SK-N-SH treated with all-trans-retinoic acid at 6 μM for 48 hours (cell line): ENCODE measurements around the gene KAZALD1.

ENCODE experiments used
- ATAC-seq: fragments of 200-7000 bp; cut with Tn5 transposase; 3 replicates; pipeline ENCODE4 v1.9.1; 2020; ENCODE audit warnings: mild to moderate bottlenecking, moderate library complexity
- ARNTL ChIP-seq: fragments of 450-650 bp; formaldehyde crosslinking; IDR thresholded peaks from 2 replicates; pipeline ENCODE4 v1.5.0; 2020; ENCODE audit warnings: low read depth, mild to moderate bottlenecking, moderate library complexity, borderline replicate concordance
- BACH2 ChIP-seq: fragments of 250-450 bp; sonication (Bioruptor Pico); IDR thresholded peaks from 2 replicates; pipeline ENCODE4 v1.9.0; 2021; ENCODE audit warnings: mild to moderate bottlenecking, borderline replicate concordance
- CSDC2 ChIP-seq: fragments of 250-450 bp; sonication (Bioruptor Pico); IDR thresholded peaks from 2 replicates; pipeline ENCODE4 v1.5.0; 2020; ENCODE audit warnings: mild to moderate bottlenecking, moderate library complexity
- ESRRG ChIP-seq: fragments of 250-450 bp; sonication (Bioruptor Pico); IDR thresholded peaks from 2 replicates; pipeline ENCODE4 v1.6.1; 2021; ENCODE audit warnings: mild to moderate bottlenecking
- GLIS3 ChIP-seq: fragments of 250-450 bp; sonication (Bioruptor Pico); IDR thresholded peaks from 2 replicates; pipeline ENCODE4 v1.5.0; 2020; ENCODE audit warnings: mild to moderate bottlenecking, moderate library complexity
- ISL1 ChIP-seq: fragments of 250-450 bp; sonication (Bioruptor Pico); IDR thresholded peaks from 2 replicates; pipeline ENCODE4 v2.1.2; 2022; ENCODE audit warnings: mild to moderate bottlenecking, moderate library complexity
- OSR1 ChIP-seq: fragments of 250-450 bp; sonication (Bioruptor Pico); IDR thresholded peaks from 2 replicates; pipeline ENCODE4 v1.8.0; 2022; ENCODE audit warnings: moderate library complexity, mild to moderate bottlenecking, inconsistent platforms
- PPARA ChIP-seq: fragments of 250-450 bp; sonication (Bioruptor Pico); IDR thresholded peaks from 2 replicates; pipeline ENCODE4 v1.5.0; 2020; ENCODE audit warnings: mild to moderate bottlenecking, borderline replicate concordance
- RARB ChIP-seq: fragments of 250-450 bp; sonication (Bioruptor Pico); IDR thresholded peaks from 2 replicates; pipeline ENCODE4 v1.8.0; 2021; ENCODE audit warnings: mild to moderate bottlenecking, moderate library complexity
- SNAI2 ChIP-seq: fragments of 250-450 bp; sonication (Bioruptor Pico); IDR thresholded peaks from 2 replicates; pipeline ENCODE4 v1.5.0; 2020; ENCODE audit warnings: mild to moderate bottlenecking, moderate library complexity
- TCF4 ChIP-seq: fragments of 250-450 bp; sonication (Bioruptor Pico); IDR thresholded peaks from 2 replicates; pipeline ENCODE4 v1.8.0; 2021; ENCODE audit warnings: mild to moderate bottlenecking, moderate library complexity, borderline replicate concordance
- TOX ChIP-seq: fragments of 250-450 bp; sonication (Bioruptor Pico); IDR thresholded peaks from 2 replicates; pipeline ENCODE4 v1.8.0; 2021; ENCODE audit warnings: mild to moderate bottlenecking, moderate library complexity, borderline replicate concordance
- ZC3H10 ChIP-seq: fragments of 250-450 bp; sonication (Bioruptor Pico); IDR thresholded peaks from 2 replicates; pipeline ENCODE4 v1.5.1; 2021; ENCODE audit warnings: mild to moderate bottlenecking, moderate library complexity
- ZFP3 ChIP-seq: fragments of 250-450 bp; sonication (Bioruptor Pico); IDR thresholded peaks from 2 replicates; pipeline ENCODE4 v1.5.0; 2020; ENCODE audit warnings: mild to moderate bottlenecking, moderate library complexity
- ZFP30 ChIP-seq: fragments of 450-650 bp; formaldehyde crosslinking; IDR thresholded peaks from 2 replicates; pipeline ENCODE4 v1.5.0; 2022; ENCODE audit warnings: mild to moderate bottlenecking, moderate library complexity
- ZNF565 ChIP-seq: fragments of 450-650 bp; formaldehyde crosslinking; conservative IDR thresholded peaks from 2 replicates; pipeline ENCODE4 v1.5.0; 2020; ENCODE audit warnings: low read depth, mild to moderate bottlenecking, moderate library complexity
- ZNF8 ChIP-seq: fragments of 450-650 bp; formaldehyde crosslinking; IDR thresholded peaks from 2 replicates; pipeline ENCODE4 v1.5.0; 2020; ENCODE audit warnings: mild to moderate bottlenecking, moderate library complexity
- TF ChIP-seq, protein P1 (sequence below): fragments of 250-450 bp; sonication (Bioruptor Pico); IDR thresholded peaks from 2 replicates; pipeline ENCODE4 v1.8.0; 2021; ENCODE audit warnings: low read depth, mild to moderate bottlenecking, moderate library complexity, borderline replicate concordance
- TF ChIP-seq, protein P2 (sequence below): fragments of 250-450 bp; sonication (Bioruptor Pico); IDR thresholded peaks from 2 replicates; pipeline ENCODE4 v1.8.0; 2020; ENCODE audit warnings: mild to moderate bottlenecking, moderate library complexity, borderline replicate concordance
- TF ChIP-seq, protein P3 (sequence below): fragments of 250-450 bp; sonication (Bioruptor Pico); IDR thresholded peaks from 2 replicates; pipeline ENCODE4 v1.5.0; 2020; ENCODE audit warnings: mild to moderate bottlenecking, moderate library complexity
- TF ChIP-seq, protein P4 (sequence below): fragments of 250-450 bp; sonication (Bioruptor Pico); IDR thresholded peaks from 2 replicates; pipeline ENCODE4 v1.5.1; 2020; ENCODE audit warnings: low read depth, mild to moderate bottlenecking, moderate library complexity

KAZALD1 gene

DNA sequence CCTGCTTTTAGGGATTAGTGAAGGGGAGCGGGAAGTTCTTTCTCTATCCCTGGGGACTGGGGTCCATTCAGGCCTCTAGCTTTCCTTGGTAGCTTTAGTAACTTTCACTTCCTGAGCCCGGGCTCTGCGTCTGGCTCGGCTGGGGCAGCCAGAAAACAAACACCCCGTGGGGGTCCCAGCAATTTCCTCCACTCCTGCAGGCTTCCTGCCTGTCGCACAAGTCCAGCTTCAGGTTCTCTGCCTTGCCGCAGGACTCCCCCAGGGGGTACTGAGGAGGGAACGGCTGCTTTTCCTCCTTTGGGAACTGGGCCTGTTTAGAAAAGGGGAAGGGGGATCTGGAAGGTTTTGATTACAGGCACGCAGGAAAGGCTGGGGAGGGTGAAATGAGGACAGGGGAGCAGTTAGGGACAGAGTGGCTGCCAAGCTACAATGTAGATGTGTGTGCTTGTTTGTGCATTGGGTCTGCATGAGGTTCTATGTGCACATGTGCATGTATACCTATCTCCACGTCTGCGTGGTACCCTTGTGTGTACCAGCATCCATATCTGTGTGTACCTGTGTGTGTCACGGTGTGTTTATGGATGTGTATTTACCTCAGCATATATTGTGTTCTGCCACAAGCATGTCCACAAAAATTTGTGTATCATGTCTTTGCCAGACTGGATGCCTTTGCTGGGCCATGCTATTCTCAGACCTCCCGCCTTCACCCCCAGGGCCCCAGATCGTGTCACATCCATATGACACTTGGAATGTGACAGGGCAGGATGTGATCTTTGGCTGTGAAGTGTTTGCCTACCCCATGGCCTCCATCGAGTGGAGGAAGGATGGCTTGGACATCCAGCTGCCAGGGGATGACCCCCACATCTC is 2.0 kb downstream of the KAZALD1 start (continued):
- TF ChIP-seq ARNTL (CRISPR knock-in tag) (no peak), ZC3H10 (CRISPR knock-in tag) (no peak), ZNF8 (CRISPR knock-in tag) (no peak), RARB (CRISPR knock-in tag) (no peak), ESRRG (CRISPR knock-in tag) (no peak), SNAI2 (no peak), GLIS3 (CRISPR knock-in tag) (no peak), TCF4 (no peak), ZFP30 (CRISPR knock-in tag) (no peak)

DNA sequence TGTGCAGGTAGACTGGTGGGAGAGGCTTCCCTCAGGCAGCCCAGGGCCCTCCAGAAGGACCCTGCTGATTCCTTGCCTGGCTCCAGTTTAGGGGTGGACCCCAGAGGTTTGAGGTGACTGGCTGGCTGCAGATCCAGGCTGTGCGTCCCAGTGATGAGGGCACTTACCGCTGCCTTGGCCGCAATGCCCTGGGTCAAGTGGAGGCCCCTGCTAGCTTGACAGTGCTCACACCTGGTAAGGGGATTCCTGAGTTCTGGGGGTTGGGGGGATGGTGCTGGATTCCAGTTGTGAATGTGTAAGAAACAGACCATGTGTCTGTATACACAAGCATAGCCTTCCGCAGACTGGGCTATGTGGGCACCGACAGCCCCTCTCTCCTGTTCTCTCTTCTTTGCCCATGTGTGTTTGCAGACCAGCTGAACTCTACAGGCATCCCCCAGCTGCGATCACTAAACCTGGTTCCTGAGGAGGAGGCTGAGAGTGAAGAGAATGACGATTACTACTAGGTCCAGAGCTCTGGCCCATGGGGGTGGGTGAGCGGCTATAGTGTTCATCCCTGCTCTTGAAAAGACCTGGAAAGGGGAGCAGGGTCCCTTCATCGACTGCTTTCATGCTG is 2.7 kb downstream of the KAZALD1 start:
- ATAC-seq: no peak
- TF ChIP-seq BACH2: no peak
- TF ChIP-seq ISL1 (CRISPR knock-in tag): no peak
- TF ChIP-seq, protein P1, sequence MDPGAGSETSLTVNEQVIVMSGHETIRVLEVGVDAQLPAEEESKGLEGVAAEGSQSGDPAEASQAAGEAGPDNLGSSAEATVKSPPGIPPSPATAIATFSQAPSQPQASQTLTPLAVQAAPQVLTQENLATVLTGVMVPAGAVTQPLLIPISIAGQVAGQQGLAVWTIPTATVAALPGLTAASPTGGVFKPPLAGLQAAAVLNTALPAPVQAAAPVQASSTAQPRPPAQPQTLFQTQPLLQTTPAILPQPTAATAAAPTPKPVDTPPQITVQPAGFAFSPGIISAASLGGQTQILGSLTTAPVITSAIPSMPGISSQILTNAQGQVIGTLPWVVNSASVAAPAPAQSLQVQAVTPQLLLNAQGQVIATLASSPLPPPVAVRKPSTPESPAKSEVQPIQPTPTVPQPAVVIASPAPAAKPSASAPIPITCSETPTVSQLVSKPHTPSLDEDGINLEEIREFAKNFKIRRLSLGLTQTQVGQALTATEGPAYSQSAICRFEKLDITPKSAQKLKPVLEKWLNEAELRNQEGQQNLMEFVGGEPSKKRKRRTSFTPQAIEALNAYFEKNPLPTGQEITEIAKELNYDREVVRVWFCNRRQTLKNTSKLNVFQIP: no peak
- TF ChIP-seq, protein P2, sequence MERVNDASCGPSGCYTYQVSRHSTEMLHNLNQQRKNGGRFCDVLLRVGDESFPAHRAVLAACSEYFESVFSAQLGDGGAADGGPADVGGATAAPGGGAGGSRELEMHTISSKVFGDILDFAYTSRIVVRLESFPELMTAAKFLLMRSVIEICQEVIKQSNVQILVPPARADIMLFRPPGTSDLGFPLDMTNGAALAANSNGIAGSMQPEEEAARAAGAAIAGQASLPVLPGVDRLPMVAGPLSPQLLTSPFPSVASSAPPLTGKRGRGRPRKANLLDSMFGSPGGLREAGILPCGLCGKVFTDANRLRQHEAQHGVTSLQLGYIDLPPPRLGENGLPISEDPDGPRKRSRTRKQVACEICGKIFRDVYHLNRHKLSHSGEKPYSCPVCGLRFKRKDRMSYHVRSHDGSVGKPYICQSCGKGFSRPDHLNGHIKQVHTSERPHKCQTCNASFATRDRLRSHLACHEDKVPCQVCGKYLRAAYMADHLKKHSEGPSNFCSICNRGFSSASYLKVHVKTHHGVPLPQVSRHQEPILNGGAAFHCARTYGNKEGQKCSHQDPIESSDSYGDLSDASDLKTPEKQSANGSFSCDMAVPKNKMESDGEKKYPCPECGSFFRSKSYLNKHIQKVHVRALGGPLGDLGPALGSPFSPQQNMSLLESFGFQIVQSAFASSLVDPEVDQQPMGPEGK (CRISPR knock-in tag): no peak
- no peak for TF ChIP-seq GLIS3 (CRISPR knock-in tag)
- TF ChIP-seq TOX: no peak
- no peak for TF ChIP-seq ESRRG (CRISPR knock-in tag)
- no peak for TF ChIP-seq ARNTL (CRISPR knock-in tag)
- no peak for TF ChIP-seq ZNF8 (CRISPR knock-in tag)
- no peak for TF ChIP-seq ZFP30 (CRISPR knock-in tag)
- TF ChIP-seq CSDC2 (CRISPR knock-in tag): no peak
- TF ChIP-seq ZFP3 (CRISPR knock-in tag): no peak
- TF ChIP-seq, all 23 proteins: peak for 0

DNA sequence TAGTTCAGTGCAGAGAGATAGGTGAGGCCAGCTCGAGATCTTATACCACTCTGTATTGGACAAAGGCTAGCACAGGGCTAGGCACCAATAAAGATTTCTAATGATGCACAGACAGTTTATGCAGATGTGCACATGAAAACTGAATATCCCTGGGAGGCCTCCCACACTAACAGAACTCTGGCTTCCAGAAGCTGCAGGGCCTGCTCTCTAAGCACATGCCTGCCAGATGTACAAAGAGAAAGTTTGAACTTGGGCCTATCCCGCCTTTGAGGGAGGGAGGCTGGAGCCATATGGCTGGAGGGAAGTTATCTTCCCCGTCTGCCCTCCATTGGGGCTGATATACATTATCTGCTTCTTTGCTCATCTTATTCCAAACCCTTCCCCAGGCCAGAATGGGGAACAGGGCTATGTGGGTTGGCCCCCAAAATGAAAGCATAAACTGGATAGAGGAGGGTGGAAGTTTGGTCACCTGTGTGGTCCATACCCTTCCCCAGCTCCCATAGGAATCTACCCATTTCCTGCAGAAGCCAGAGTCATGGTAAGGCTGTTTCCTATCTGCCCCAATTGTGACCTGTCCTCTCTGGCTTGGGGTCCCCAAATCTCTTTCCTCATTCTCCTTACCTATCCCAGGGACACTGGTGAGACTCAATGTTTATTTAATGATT is 3.8 kb downstream of the KAZALD1 start:
- TF ChIP-seq ZFP3 (CRISPR knock-in tag): no peak
- TF ChIP-seq BACH2: no peak
- TF ChIP-seq TOX: no peak
- TF ChIP-seq TCF4: no peak
- no peak for TF ChIP-seq PPARA (CRISPR knock-in tag)
- TF ChIP-seq, protein P3, sequence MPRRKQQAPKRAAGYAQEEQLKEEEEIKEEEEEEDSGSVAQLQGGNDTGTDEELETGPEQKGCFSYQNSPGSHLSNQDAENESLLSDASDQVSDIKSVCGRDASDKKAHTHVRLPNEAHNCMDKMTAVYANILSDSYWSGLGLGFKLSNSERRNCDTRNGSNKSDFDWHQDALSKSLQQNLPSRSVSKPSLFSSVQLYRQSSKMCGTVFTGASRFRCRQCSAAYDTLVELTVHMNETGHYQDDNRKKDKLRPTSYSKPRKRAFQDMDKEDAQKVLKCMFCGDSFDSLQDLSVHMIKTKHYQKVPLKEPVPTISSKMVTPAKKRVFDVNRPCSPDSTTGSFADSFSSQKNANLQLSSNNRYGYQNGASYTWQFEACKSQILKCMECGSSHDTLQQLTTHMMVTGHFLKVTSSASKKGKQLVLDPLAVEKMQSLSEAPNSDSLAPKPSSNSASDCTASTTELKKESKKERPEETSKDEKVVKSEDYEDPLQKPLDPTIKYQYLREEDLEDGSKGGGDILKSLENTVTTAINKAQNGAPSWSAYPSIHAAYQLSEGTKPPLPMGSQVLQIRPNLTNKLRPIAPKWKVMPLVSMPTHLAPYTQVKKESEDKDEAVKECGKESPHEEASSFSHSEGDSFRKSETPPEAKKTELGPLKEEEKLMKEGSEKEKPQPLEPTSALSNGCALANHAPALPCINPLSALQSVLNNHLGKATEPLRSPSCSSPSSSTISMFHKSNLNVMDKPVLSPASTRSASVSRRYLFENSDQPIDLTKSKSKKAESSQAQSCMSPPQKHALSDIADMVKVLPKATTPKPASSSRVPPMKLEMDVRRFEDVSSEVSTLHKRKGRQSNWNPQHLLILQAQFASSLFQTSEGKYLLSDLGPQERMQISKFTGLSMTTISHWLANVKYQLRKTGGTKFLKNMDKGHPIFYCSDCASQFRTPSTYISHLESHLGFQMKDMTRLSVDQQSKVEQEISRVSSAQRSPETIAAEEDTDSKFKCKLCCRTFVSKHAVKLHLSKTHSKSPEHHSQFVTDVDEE (CRISPR knock-in tag): no peak
- TF ChIP-seq ZC3H10 (CRISPR knock-in tag): no peak
- TF ChIP-seq, protein P2 (CRISPR knock-in tag): no peak
- no peak for TF ChIP-seq ZNF8 (CRISPR knock-in tag)
- TF ChIP-seq ISL1 (CRISPR knock-in tag): no peak
- TF ChIP-seq, protein P4, sequence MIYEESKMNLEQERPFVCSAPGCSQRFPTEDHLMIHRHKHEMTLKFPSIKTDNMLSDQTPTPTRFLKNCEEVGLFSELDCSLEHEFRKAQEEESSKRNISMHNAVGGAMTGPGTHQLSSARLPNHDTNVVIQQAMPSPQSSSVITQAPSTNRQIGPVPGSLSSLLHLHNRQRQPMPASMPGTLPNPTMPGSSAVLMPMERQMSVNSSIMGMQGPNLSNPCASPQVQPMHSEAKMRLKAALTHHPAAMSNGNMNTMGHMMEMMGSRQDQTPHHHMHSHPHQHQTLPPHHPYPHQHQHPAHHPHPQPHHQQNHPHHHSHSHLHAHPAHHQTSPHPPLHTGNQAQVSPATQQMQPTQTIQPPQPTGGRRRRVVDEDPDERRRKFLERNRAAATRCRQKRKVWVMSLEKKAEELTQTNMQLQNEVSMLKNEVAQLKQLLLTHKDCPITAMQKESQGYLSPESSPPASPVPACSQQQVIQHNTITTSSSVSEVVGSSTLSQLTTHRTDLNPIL (CRISPR knock-in tag): no peak
- no peak for TF ChIP-seq ESRRG (CRISPR knock-in tag)
- TF ChIP-seq ARNTL (CRISPR knock-in tag): no peak
- TF ChIP-seq GLIS3 (CRISPR knock-in tag): no peak
- no peak for TF ChIP-seq ZFP30 (CRISPR knock-in tag)
- no peak for TF ChIP-seq ZNF565 (CRISPR knock-in tag)
- no peak for TF ChIP-seq CSDC2 (CRISPR knock-in tag)
- no peak for TF ChIP-seq OSR1 (CRISPR knock-in tag)
- no peak for ATAC-seq
